ENCODE results near the gene PYY.
"Not testable (repeated sequence)": the region's sequence is repeated elsewhere in the genome, so short reads cannot be mapped to it uniquely, and the experiment has no call there.

PYY gene

DNA sequence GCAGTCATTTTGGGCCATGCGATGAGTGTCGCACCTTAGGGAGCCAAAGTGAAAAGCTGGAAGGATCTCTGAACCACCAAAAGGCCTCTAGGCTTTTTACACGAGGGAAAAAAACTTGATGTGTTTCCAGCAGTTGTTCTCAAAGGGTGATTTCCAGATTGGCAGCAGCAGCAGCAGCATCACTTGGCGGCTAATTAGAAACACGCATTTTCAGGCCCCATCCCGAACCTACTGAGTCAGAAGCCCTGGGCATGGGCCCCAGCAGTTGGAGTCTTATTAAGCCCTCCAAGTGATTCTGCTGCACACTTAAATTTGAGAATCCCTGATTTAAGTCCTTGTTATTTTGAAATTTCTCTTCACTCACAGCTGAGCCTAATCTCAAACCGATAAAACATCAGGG, 25.3 kb upstream of the PYY start:
- no peak for DNase-seq (ENCODE audit: low read depth in 4 of 4, low spot score in 1 of 4)

GRCh38 chr17:43978078-43978477, 24.3 kb upstream of the PYY start:
- DNase-seq (ENCODE audit: low read depth in 4 of 4, low spot score in 1 of 4): no peak

- DNase-seq (ENCODE audit: low read depth in 4 of 4, low spot score in 1 of 4): no peak
Measured at GRCh38 chr17:43976963-43977837, 23.5 kb upstream of the PYY start.

DNA sequence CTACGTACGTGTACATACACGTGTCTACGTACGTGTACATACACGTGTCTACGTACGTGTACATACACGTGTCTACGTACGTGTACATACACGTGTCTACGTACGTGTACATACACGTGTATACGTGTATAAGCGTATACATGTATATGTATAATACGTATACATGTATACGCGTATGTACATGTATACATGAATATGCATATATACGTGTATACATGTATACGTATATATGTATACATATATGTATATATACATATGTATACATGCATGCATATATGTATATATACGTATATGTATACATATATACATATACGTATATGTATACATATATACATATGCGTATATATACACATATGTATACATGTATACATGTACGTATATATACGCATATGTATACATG, 22.2 kb upstream of the PYY start:
- DNase-seq (ENCODE audit: low read depth in 4 of 4, low spot score in 1 of 4): no peak

DNA sequence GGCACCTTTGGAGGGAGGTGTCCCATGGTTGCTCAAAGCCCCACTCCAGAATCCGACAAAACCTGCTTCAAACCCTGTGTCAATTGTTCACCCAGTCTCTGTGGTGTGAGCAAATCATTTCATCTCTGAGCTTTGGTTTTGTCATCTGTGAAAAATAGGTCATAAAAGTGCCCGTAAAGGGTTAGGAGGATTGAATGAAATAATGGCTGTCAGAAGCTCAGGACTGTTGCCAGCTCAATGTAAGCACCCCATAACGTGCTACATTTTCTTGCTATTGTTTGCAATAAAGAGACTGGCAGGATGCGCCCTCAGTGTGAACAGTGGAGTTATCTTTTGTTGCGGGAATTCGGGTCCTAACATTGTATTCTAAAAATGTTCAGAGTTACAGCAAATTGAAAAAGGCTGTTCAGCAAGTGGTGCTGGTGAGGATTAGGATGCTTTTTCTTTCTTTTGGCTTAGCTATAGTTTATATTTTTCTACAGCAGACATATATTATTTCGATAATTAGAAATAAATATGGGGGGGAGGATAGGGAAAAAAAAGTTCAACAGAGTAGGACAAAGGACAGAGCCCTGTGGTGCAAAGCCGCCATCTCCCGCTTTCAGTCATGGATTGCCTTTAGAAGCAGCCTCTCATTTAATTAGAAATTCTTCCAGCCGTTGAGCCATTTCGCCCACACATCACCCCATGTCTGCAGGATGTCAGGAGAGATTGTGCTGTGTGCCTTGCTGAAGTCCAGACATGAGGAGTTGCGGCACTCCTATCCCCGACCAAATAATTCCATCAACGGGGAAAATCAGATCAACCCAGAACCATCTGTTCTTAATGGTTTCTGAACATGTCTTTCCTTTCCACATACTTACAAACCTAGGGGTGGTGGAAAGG, 20.9 kb upstream of the PYY start:
- no peak for DNase-seq (ENCODE audit: low read depth in 4 of 4, low spot score in 1 of 4)

DNA sequence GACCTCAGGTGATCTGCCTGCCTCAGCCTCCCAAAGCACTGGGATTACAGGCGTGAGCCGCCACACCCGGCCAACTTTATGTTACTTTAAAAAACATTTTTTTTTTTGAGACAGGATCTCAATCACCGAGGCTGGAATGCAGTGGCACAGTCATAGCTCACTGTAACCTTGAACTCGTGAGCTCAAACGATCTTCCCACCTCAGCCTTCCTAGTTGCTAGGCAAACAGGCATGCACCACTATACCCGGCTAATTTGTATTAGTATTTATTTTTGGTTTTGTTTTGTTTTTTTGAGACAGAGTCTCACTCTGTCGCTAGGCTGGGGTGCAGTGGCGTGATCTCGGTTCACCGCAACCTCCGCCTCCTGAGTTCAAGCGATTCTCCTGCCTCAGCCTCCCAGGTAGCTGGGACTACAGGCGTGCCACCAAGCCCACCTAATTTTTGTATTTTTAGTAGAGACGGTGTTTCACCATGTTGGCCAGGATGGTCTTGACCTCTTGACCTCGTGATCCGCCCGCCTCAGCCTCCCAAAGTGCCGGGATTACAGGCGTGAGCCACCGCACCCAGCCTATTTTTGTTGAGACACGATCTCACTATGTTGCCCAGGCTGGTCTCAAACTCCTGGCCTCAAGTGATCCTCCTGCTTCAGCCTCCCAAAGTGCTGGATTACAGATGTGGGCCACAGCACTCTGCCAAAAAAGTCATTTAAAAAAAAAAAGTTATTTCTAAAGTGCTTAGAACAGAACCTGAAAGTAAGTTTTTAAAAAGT, 18.9 kb upstream of the PYY start:
- not testable (repeated sequence) for DNase-seq (ENCODE audit: low read depth in 4 of 4, low spot score in 1 of 4)

- DNase-seq (ENCODE audit: low read depth in 4 of 4, low spot score in 1 of 4): not testable (repeated sequence)
Measured at GRCh38 chr17:43971436-43971835, 17.7 kb upstream of the PYY start.

GRCh38 chr17:43970366-43970765, 16.6 kb upstream of the PYY start:
- DNase-seq (ENCODE audit: low read depth in 4 of 4, low spot score in 1 of 4): no peak

GRCh38 chr17:43967251-43967875, 13.6 kb upstream of the PYY start:
- DNase-seq (ENCODE audit: low read depth in 4 of 4, low spot score in 1 of 4): no peak

GRCh38 chr17:43966276-43966675, 12.5 kb upstream of the PYY start:
- no peak for DNase-seq (ENCODE audit: low read depth in 4 of 4, low spot score in 1 of 4)

DNA sequence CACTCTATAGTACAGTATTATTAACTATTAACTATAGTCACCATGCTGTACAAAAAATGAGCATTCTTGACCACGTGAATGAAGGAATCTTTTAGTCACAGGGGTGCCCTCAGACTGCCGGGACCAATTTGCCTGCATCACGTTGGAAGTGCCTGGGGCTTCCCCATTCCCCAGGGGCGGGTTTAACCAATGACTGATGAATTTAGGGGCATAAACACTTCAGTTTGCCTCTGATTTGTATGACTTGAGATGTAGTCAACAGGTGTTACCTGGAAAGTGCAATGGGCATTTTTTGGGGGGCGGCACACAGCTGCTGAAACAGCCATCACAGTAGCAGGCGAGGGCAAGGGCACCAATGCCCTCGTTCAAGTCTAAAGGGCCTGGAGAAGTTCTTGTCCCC, 8.7 kb upstream of the PYY start:
- DNase-seq (ENCODE audit: low read depth in 4 of 4, low spot score in 1 of 4): no peak

DNA sequence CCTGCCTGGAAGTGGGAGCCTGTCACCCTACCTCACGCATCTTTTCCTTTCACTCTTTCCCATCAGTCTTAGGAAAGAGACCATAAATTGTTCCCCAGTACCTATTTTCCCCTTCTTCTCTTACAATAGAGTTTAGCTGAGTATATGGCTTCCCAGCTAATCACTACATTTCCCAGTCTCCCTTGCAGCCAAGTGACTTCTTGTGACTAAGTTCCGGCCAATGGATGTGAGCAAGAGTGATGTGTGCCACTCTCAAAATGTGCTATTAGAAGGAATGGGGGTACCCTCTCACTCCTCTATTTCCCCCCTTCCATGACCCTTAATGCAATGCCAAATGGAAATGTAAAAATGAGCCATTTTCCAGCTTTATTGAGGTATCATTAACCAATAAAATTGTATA, 8.2 kb upstream of the PYY start:
- no peak for DNase-seq (ENCODE audit: low read depth in 4 of 4, low spot score in 1 of 4)

GRCh38 chr17:43961292-43961691, 7.6 kb upstream of the PYY start:
- not testable (repeated sequence) for DNase-seq (ENCODE audit: low read depth in 4 of 4, low spot score in 1 of 4)

DNA sequence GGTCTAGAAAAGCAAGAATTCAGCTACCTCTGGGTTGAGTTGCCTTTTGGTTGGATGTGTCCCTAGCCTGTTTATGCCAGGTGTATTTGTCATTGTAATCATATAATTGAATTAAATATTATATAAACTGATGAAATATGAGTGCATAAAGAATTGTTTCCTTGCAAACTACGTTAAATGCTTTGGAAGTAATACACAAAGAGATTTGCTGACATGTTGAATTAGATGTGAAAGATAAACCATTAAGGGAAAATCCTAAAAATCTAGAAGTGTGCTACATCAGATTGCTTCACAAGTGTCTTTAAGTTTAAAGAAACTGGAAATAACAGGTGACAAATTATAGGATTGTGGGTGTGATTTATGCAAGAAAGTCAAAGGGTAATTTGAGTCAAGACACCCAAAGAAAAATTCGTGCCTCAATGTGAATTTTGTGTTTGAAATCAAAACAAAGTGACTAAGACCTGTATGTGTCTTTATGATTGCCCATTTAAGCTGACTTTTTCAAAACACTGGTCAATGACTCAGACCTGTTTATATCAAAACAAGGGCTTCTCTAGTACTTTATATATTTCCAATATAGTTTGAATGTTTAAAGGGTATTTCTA, 5.1 kb upstream of the PYY start:
- no peak for DNase-seq (ENCODE audit: low read depth in 4 of 4, low spot score in 1 of 4)

DNA sequence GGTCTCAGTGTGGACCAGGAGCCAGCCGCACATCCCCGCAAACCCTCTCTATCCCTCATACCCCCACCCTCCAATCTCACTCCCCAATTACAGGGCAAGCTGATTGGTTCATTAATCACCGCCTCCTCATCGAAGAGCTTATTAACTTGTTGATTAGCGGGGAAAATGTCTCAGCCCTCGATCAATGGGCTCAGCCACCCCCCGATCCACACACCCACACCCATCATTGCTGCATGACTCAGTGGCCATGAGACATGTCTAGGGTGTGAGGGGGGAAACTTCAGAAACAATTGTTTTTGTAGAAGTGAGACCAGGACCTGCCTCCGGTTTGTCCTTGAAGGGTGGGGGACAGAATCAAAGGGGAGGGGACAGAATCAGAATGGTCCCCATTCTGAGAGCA, 2.5 kb upstream of the PYY start:
- no peak for DNase-seq (ENCODE audit: low read depth in 4 of 4, low spot score in 1 of 4)

DNA sequence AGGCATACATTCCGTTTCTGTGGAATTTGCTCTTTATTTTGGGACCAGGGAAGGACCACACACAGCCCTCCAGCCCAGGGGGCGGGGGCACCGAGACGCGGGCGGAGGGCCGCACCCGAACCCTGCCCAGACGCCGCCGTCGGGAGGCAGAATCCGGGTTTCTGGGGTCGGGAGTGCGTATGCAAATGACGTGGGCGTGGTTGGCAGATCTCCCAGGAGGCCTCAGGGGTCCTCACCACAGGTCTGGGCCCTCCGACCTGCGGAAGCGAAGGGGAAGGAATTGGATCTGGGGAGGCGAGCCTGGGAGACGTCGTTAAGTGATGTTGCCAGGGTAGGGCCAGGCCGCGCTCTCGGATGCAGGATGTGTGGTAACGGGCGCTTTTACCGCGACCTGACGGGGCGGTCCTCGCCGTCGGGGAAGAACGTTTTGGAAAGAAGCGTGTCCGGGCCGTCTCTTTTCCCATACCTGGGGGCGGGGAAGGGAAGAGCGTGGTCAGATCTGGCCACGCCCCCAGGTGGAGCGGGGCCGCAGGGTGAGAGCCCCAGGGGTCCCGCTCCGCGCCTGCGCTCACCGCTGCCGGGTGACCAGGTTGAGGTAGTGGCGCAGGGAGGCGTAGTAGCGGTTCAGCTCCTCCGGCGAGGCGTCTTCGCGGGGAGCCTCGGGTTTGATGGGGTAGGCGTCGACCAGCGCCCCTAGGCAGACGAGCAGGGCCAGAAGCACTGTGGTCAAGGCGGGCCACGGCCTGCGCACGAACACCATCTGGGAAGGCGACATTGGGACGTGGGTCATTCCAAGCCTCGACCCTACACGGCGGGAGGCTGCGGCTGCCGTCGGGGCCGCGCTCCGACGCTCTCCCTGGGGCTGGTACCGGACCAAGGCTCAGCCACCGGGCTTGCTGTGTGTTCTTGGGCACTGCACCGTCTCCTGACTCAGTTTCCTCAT, 745 bp downstream of the PYY start:
- no peak for DNase-seq (ENCODE audit: low read depth in 4 of 4, low spot score in 1 of 4)

DNA sequence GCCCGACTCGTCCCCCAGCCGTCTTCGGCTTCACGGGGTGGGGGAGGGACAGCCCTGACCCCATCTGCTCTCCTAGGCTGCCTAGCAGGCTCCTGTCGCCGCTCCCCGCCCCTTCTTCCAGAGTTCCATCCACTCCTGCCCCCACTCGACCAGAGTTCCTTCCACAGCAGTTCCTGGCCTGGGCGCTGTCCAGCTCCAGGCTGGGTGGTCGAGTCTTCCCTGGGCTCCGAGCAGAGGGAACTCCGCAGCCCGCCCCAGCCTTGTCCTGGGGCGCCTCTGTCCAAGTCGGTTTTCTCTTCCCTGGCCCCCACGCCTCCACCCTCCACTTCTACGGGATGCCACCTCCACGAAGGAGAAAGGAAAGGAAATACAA, 1.4 kb downstream of the PYY start:
- no peak for DNase-seq (ENCODE audit: low read depth in 4 of 4, low spot score in 1 of 4)

DNA sequence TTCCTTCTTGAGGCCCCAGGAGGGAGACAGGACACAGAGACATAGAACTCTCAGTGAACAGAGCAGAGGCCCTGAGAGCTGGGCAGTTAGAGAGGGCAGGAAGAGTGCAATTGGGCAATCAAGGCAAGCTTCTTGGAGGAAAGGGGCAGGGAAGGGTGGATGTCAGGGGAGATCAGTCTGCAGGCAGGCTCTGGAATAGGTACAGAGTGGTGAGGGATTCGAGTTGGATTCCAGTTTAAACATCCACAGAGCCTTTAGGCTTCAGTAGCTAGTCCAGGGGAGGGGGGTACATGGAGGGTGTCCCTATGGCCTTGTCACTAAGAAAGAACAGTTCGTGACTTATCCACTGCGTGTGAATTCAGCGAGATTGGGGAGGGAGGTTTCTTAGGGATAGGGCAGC, 2.0 kb downstream of the PYY start:
- no peak for DNase-seq (ENCODE audit: low read depth in 4 of 4, low spot score in 1 of 4)

GRCh38 chr17:43950554-43950953, 3.2 kb downstream of the PYY start:
- DNase-seq (ENCODE audit: low read depth in 4 of 4, low spot score in 1 of 4): no peak

- DNase-seq (ENCODE audit: low read depth in 4 of 4, low spot score in 1 of 4): no peak
Measured at GRCh38 chr17:43949781-43950180, 4.0 kb downstream of the PYY start.

Measured in stimulated activated CD4-positive, alpha-beta T cell treated with anti-CD3 and anti-CD28 coated beads, Interleukin-1b, Interleukin-23, amount 100 ng/mL, for 24 hours (primary cell).